Caco-2 (cell line): ENCODE measurements around the gene CDC42. TPM values are rescaled to one million over a fixed set of nuclear protein-coding genes. Genes with fewer than 3 reads are reported as not detected.

Experiments
- BruUV-seq: library from RNA; stranded (reverse); fragments of 400-500 nt; replicated peaks from 2 replicates; lab custom pipeline; 2021; lab: Mats Ljungman, UMichigan
- CTCF ChIA-PET: fragments of 300-600 bp; sonication (Branson Sonifier 250); formaldehyde crosslinking; loops from one replicate; lab custom pipeline; 2022; ENCODE audit warnings: antibody characterized with exemption; lab: Charles Lee
- POLR2A ChIA-PET: fragments of 300-600 bp; sonication (Branson Sonifier 250); formaldehyde crosslinking; loops from one replicate; lab custom pipeline; 2022; ENCODE audit warnings: antibody characterized with exemption; lab: Charles Lee
- DNase-seq, 2 experiments: peaks; one replicate each; pipeline versions ENCODE4 v3.0.0 to v3.0.0-alpha.2; 2020 to 2022
- H3K27me3 ChIP-seq: replicated peaks from 2 replicates; pipeline ENCODE4 v1.6.0; 2011; ENCODE audit warnings: low read length; ENCODE audit not compliant: control insufficient read depth, insufficient read depth
- H3K36me3 ChIP-seq: 2 replicates; pipeline ENCODE4 v1.5.1; 2011; ENCODE audit warnings: low read length; ENCODE audit not compliant: control insufficient read depth, insufficient read depth
- H3K4me1 ChIP-seq: fragments of 250-450 bp; sonication (Bioruptor Pico); 2 replicates; pipeline ENCODE4 v1.5.1; 2020; ENCODE audit warnings: mild to moderate bottlenecking
- H3K4me3 ChIP-seq: 2 replicates; pipeline ENCODE4 v1.5.1; 2011; ENCODE audit warnings: low read depth, mild to moderate bottlenecking, control low read depth, low read length
- H3K9me3 ChIP-seq: fragments of 250-450 bp; sonication (Bioruptor Pico); 2 replicates; pipeline ENCODE4 v1.5.1; 2020; ENCODE audit warnings: mild to moderate bottlenecking, moderate library complexity
- H3K27ac Mint-ChIP-seq: one replicate; pipeline ENCODE4 v1.8.0; 2022; ENCODE audit warnings: mixed read lengths; ENCODE audit not compliant: unreplicated experiment
- H3K27me3 Mint-ChIP-seq: one replicate; pipeline ENCODE4 v1.8.0; 2022; ENCODE audit warnings: mixed read lengths; ENCODE audit not compliant: insufficient read depth, unreplicated experiment
- H3K36me3 Mint-ChIP-seq: one replicate; pipeline ENCODE4 v1.8.0; 2022; ENCODE audit warnings: mild to moderate bottlenecking, mixed read lengths; ENCODE audit not compliant: insufficient read depth, unreplicated experiment
- H3K4me1 Mint-ChIP-seq: one replicate; pipeline ENCODE4 v1.8.0; 2022; ENCODE audit warnings: low read depth, mixed read lengths; ENCODE audit not compliant: unreplicated experiment
- H3K4me3 Mint-ChIP-seq: one replicate; pipeline ENCODE4 v1.8.0; 2022; ENCODE audit warnings: mild to moderate bottlenecking, moderate library complexity, mixed read lengths; ENCODE audit not compliant: unreplicated experiment
- H3K9me3 Mint-ChIP-seq: one replicate; pipeline ENCODE4 v1.8.0; 2022; ENCODE audit warnings: mixed read lengths; ENCODE audit not compliant: unreplicated experiment
- CTCF ChIP-seq, 2 experiments: fragments of 200-600 bp in 1 of 2; IDR thresholded peaks; 1 replicate in 1 of 2; 2 replicates in 1 of 2; pipeline versions ENCODE4 v1.5.1 to v1.8.0; 2011 to 2022; ENCODE audit warnings: antibody characterized with exemption in 1 of 2, control low read depth in 1 of 2, inconsistent platforms in 1 of 2, low read depth in 1 of 2, low read length in 1 of 2, mild to moderate bottlenecking in 1 of 2, moderate library complexity in 1 of 2; ENCODE audit not compliant: insufficient read depth in 1 of 2, severe bottlenecking in 1 of 2, unreplicated experiment in 1 of 2
- intact Hi-C: fragments of 100-400 bp; cut with micrococcal nuclease; formaldehyde crosslinking; loops from one replicate; pipeline ENCODE4 v1.10.0; 2022; ENCODE audit not compliant: unreplicated experiment
- total RNA-seq: library from RNA; stranded (reverse); gene quantifications from 2 replicates; pipeline ENCODE4 v1.2.3, GENCODE V29; 2022

CDC42 gene
- total RNA-seq, 1 experiment from 2014 or later, result 240 TPM

DNA sequence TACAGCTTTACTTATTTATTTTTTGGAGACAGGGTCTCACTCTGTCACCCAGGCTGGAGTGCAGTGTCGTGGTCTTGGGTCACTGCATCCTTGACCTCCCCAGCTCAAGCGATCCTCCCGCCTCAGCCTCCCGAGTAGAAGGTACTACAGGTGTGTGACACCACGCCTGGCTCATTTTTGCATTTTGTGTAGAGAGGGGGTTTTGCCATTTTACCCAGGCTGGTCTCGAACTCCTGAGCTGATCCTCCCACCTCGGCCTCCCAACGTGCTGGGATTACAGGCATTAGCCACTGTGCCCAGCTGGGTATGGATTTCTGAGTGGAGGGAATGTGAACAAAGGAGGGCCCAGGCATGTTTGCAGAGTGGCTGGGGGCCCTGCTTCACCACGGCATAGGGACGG is 46.2 kb downstream of the CDC42 start:
- BruUV-seq, result no TSS peak
- Mint-ChIP-seq H3K27ac (no peak overlapping the region), H3K36me3 (peaks cover 66% of the 10 kb centered on the region), H3K4me1 (no peaks in the 10 kb centered on the region), H3K9me3 (no peaks in the 10 kb centered on the region), H3K27me3 (no peaks in the 10 kb centered on the region), H3K4me3 (no peak overlapping the region)
- intact Hi-C loops, result no loop called here
- CTCF ChIA-PET, result interaction anchor here (0.6 kb wide), 1 partner anchor 326 kb away, joined by 4 read pairs; no protein-coding TSS in a partner anchor
- Histone ChIP-seq H3K36me3 (no peaks in the 10 kb centered on the region), H3K4me3 (no peak overlapping the region), H3K9me3 (no peaks in the 10 kb centered on the region), H3K4me1 (no peaks in the 10 kb centered on the region), H3K27me3 (no peaks in the 10 kb centered on the region)
- POLR2A ChIA-PET, result no interaction called here
- DNase-seq, result no peak
- no peak for TF ChIP-seq CTCF (IDR thresholded peaks at IDR 0.05; ENCODE audit: insufficient read depth in 1 of 2, low read depth in 1 of 2, low read length in 1 of 2, severe bottlenecking in 1 of 2, unreplicated experiment in 1 of 2)

- no peaks in the 10 kb centered on the region for H3K4me1 Mint-ChIP-seq
- no TSS peak for BruUV-seq
- H3K27ac Mint-ChIP-seq, result no peak overlapping the region
- intact Hi-C loops, result no loop called here
- H3K36me3 Mint-ChIP-seq, result peaks cover 61% of the 10 kb centered on the region
- H3K27me3 Mint-ChIP-seq, result no peaks in the 10 kb centered on the region
- H3K4me1 ChIP-seq, result no peaks in the 10 kb centered on the region
- no peak overlapping the region for H3K4me3 Mint-ChIP-seq
- H3K9me3 ChIP-seq, result no peaks in the 10 kb centered on the region
- POLR2A ChIA-PET, result no interaction called here
- no peaks in the 10 kb centered on the region for H3K36me3 ChIP-seq
- CTCF ChIA-PET, result no interaction called here
- no peaks in the 10 kb centered on the region for H3K27me3 ChIP-seq
- no peak for TF ChIP-seq CTCF (IDR thresholded peaks at IDR 0.05; ENCODE audit: insufficient read depth in 1 of 2, low read depth in 1 of 2, low read length in 1 of 2, severe bottlenecking in 1 of 2, unreplicated experiment in 1 of 2)
- no peak for DNase-seq
- no peak overlapping the region for H3K4me3 ChIP-seq
- no peaks in the 10 kb centered on the region for H3K9me3 Mint-ChIP-seq
Measured at GRCh38 chr1:22100168-22100567, 47.7 kb downstream of the CDC42 start.

DNA sequence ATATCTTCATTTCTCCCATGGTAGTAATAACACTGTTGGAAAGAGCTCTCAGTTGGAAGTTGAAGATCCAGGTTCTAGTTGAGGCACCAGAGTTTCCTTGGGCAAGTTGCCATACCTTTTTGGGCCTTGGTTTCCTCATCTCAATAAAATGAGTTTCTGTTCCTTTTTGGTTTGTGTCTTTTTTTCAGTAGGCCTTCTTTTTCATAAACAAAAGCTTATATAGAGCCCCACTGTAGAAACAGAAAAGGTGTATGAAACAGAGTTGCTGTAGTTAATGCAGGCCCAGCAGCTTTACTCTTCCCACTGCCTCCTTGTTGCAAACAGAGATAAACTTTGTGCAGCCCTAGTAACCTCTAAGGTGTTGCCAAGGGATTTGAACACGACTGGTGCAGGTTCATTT is 48.7 kb downstream of the CDC42 start:
- CTCF ChIA-PET, result no interaction called here

More for the DNA sequence above, 48.7 kb downstream of the CDC42 start:
- Mint-ChIP-seq H3K27ac (no peak overlapping the region), H3K4me1 (no peaks in the 10 kb centered on the region), H3K27me3 (no peaks in the 10 kb centered on the region), H3K9me3 (no peaks in the 10 kb centered on the region), H3K4me3 (no peak overlapping the region), H3K36me3 (peaks cover 62% of the 10 kb centered on the region)
- POLR2A ChIA-PET, result no interaction called here
- no peak for TF ChIP-seq CTCF (IDR thresholded peaks at IDR 0.05; ENCODE audit: insufficient read depth in 1 of 2, low read depth in 1 of 2, low read length in 1 of 2, severe bottlenecking in 1 of 2, unreplicated experiment in 1 of 2)
- Histone ChIP-seq H3K9me3 (no peaks in the 10 kb centered on the region), H3K4me1 (no peaks in the 10 kb centered on the region), H3K36me3 (no peaks in the 10 kb centered on the region; the same call in 1 of the 2 replicates), H3K27me3 (no peaks in the 10 kb centered on the region), H3K4me3 (no peak overlapping the region)
- no peak for DNase-seq
- BruUV-seq, result no TSS peak
- intact Hi-C loops, result no loop called here
